K562 (cell line): ENCODE data around the gene LRGUK. TPM values are rescaled to one million over a fixed set of nuclear protein-coding genes. Genes with fewer than 3 reads are reported as not detected.

ENCODE experiments used
- ATAC-seq: fragments of 200-7000 bp; cut with Tn5 transposase; 3 replicates; pipeline ENCODE4 v1.9.1; 2020; ENCODE audit warnings: moderate library complexity
- BruUV-seq: library from RNA; stranded (reverse); fragments of 400-500 nt; replicated peaks from 2 replicates; lab custom pipeline; 2021; lab: Mats Ljungman, UMichigan
- CTCF ChIA-PET: fragments of 300-600 bp; formaldehyde crosslinking; extraction: SDS; loops from one replicate; lab custom pipeline; 2021; ENCODE audit warnings: low intra/inter-chr PET ratio; lab: Yijun Ruan, JAX
- POLR2A ChIA-PET: fragments of 300-600, 350-650 bp; sonication (Branson Sonifier 250); formaldehyde crosslinking; extraction: SDS; loops from one replicate; lab custom pipeline; 2021; ENCODE audit warnings: antibody characterized with exemption, inconsistent platforms; lab: Yijun Ruan, JAX
- DNase-seq, 4 experiments: peaks; one replicate each; pipeline versions ENCODE4 v3.0.0 to v3.0.0-alpha.2; 2011 to 2018; ENCODE audit warnings: low spot score in 3 of 4, mixed read lengths in 3 of 4; ENCODE audit errors: extremely low read depth in 1 of 4
- FAIRE-seq: peaks from 2 replicates; lab custom pipeline; 2011; peaks lifted over from hg19 to GRCh38; lab: Jason Lieb, UNC
- H2AFZ ChIP-seq: 2 replicates; pipeline ENCODE4 v1.6.0; 2011; ENCODE audit warnings: low read depth, low read length, control low read depth, inconsistent platforms
- H3K27ac ChIP-seq: fragments of 200-600 bp; 3 replicates; pipeline ENCODE4 v1.8.0; 2011; ENCODE audit warnings: low read depth, mild to moderate bottlenecking, control low read depth, inconsistent platforms, low read length, moderate library complexity, mixed read lengths; ENCODE audit errors: extremely low read depth
- H3K27me3 ChIP-seq, 2 experiments: fragments of 300-600 bp in 1 of 2; 2 replicates in 1 of 2; 3 replicates in 1 of 2; pipeline versions ENCODE4 v1.6.0 to v1.8.0; 2011; ENCODE audit warnings: inconsistent platforms in 2 of 2, low read length in 2 of 2, mild to moderate bottlenecking in 1 of 2, mixed read lengths in 1 of 2, moderate library complexity in 1 of 2; ENCODE audit not compliant: control insufficient read depth in 2 of 2, insufficient read depth in 2 of 2
- H3K36me3 ChIP-seq: fragments of 300-600 bp; 3 replicates; pipeline ENCODE4 v1.8.0; 2011; ENCODE audit warnings: mild to moderate bottlenecking, low read length, inconsistent platforms; ENCODE audit not compliant: control insufficient read depth, insufficient read depth
- H3K4me1 ChIP-seq, 2 experiments: fragments of 200-600 bp in 1 of 2; replicated peaks in 1 of 2; 2 replicates in 1 of 2; 3 replicates in 1 of 2; pipeline versions ENCODE4 v1.5.1 to v1.8.0; 2011; ENCODE audit warnings: inconsistent platforms in 2 of 2, low read length in 2 of 2, mild to moderate bottlenecking in 1 of 2, mixed read lengths in 1 of 2, moderate library complexity in 1 of 2; ENCODE audit not compliant: control insufficient read depth in 2 of 2, insufficient read depth in 2 of 2
- H3K4me2 ChIP-seq: 2 replicates; pipeline ENCODE4 v1.6.1; 2011; ENCODE audit warnings: low read length, control low read depth, inconsistent platforms, mixed read lengths; ENCODE audit not compliant: insufficient read depth
- H3K4me3 ChIP-seq: fragments of 200-600 bp; sonication (generic), shearing (Covaris generic); 2 replicates; pipeline ENCODE4 v1.5.1; 2016; ENCODE audit warnings: control low read depth, inconsistent platforms
- H3K79me2 ChIP-seq: fragments of 200-600 bp; 3 replicates; pipeline ENCODE4 v1.8.0; 2011; ENCODE audit warnings: low read length, inconsistent platforms; ENCODE audit not compliant: control insufficient read depth, insufficient read depth
- H3K9ac ChIP-seq, 2 experiments: 2 replicates each; pipeline versions ENCODE4 v1.6.0 to v1.6.1; 2011; ENCODE audit warnings: low read depth in 2 of 2, low read length in 2 of 2, control low read depth in 1 of 2, inconsistent platforms in 1 of 2, mild to moderate bottlenecking in 1 of 2, mixed read lengths in 1 of 2; ENCODE audit not compliant: insufficient read depth in 1 of 2
- H3K9me1 ChIP-seq: one replicate; pipeline ENCODE4 v1.6.0; 2011; ENCODE audit warnings: inconsistent platforms, mild to moderate bottlenecking, low read length, moderate library complexity; ENCODE audit not compliant: control insufficient read depth, insufficient read depth
- H3K9me3 ChIP-seq: replicated peaks from 2 replicates; pipeline ENCODE4 v1.5.1; 2011; ENCODE audit warnings: low read depth, low read length, inconsistent platforms; ENCODE audit not compliant: control insufficient read depth, insufficient read depth
- H4K20me1 ChIP-seq: replicated peaks from 2 replicates; pipeline ENCODE4 v1.6.1; 2011; ENCODE audit warnings: low read length, inconsistent platforms, mixed read lengths; ENCODE audit not compliant: control insufficient read depth, insufficient read depth
- DEAF1 ChIP-seq: fragments of 450-650 bp; formaldehyde crosslinking; IDR thresholded peaks from 2 replicates; pipeline ENCODE4 v1.4.0; 2020; ENCODE audit warnings: mild to moderate bottlenecking, moderate library complexity
- ELF1 ChIP-seq: fragments of 200-800 bp; sonication (Bioruptor generic); IDR thresholded peaks from 2 replicates; pipeline ENCODE4 v1.6.1; 2016; ENCODE audit warnings: missing genetic modification characterization, missing compliant biosample characterization
- LARP7 ChIP-seq: fragments of 450-650 bp; IDR thresholded peaks from 2 replicates; pipeline ENCODE4 v1.6.1; 2016
- MEF2A ChIP-seq: IDR thresholded peaks from 2 replicates; pipeline ENCODE4 v1.6.1; 2011; ENCODE audit warnings: low read depth, mild to moderate bottlenecking, low read length, moderate library complexity; ENCODE audit not compliant: control insufficient read depth
- NR2F6 ChIP-seq: fragments of 450-650 bp; formaldehyde crosslinking; IDR thresholded peaks from 2 replicates; pipeline ENCODE4 v1.4.0; 2020; ENCODE audit warnings: mild to moderate bottlenecking
- RHOXF2B ChIP-seq: fragments of 250-450 bp; sonication (Bioruptor Pico); conservative IDR thresholded peaks from 2 replicates; pipeline ENCODE4 v1.5.1; 2021
- ZNF184 ChIP-seq: sonication (generic); formaldehyde crosslinking; IDR thresholded peaks from 2 replicates; pipeline ENCODE4 v1.5.0; 2020; ENCODE audit warnings: missing genetic modification reagents
- WGBS: fragments of 100-300 bp; shearing (Covaris generic); methylation state at CpG from one replicate; pipeline ENCODE4 v1.1.6; 2016; ENCODE audit warnings: low coverage, mixed read lengths; ENCODE audit not compliant: insufficient coverage; ENCODE audit errors: missing lambda C conversion rate; 5-methylcytosine and 5-hydroxymethylcytosine counted together
- in situ Hi-C: fragments of 300-500 bp; cut with MboI; formaldehyde crosslinking; loops from 4 replicates; pipeline ENCODE4 v1.15.0; 2018; ENCODE audit warnings: inconsistent platforms, mixed read lengths
- intact Hi-C: fragments of 100-400 bp; cut with micrococcal nuclease; formaldehyde crosslinking; loops from 2 replicates; pipeline ENCODE4 v1.14.2; 2022
- polyA plus RNA-seq, 8 experiments: library from polyadenylated mRNA; depleted of rRNA in 4 of 8; stranded (reverse) in 5 of 8; unstranded in 3 of 8; fragments of >200 nt; fragmentation: Nextera tagmentation in 2 of 8; fragmentation: Illumina TruSeq in 1 of 8; extraction: Ambion mirVana in 2 of 8; extraction: Trizol in 1 of 8; gene quantifications; 2 replicates each; pipeline versions ENCODE4 v1.2.1 to v1.2.3, GENCODE V29; 2011 to 2014; ENCODE audit warnings: inconsistent platforms in 1 of 8, missing spikeins in 1 of 8
- total RNA-seq, 7 experiments: library from RNA; depleted of rRNA in 6 of 7; stranded (reverse); fragments of >200 nt in 6 of 7; fragmentation: Illumina TruSeq in 2 of 7; extraction: Trizol in 2 of 7; gene quantifications; 2 replicates each; pipeline versions ENCODE4 v1.2.1 to v1.2.3, GENCODE V29; 2011 to 2021; ENCODE audit warnings: low replicate concordance in 1 of 7

Gene LRGUK
- total and polyA plus RNA-seq, 9 of the 15 experiments (the other 6 are each of a cell fraction or from before 2014, with no cell fraction given), result 0.04 to 0.33 (median 0.18) TPM

GRCh38 chr7:134105841-134106240, 21.3 kb upstream of the LRGUK start:
- 31% methylated on average over 5 of the region's 5 CpGs for WGBS

More at GRCh38 chr7:134105841-134106240, 21.3 kb upstream of the LRGUK start:
- Histone ChIP-seq H2AFZ (no peak overlapping the region), H3K4me1 (no peaks in the 10 kb centered on the region), H3K9me3 (no peaks in the 10 kb centered on the region), H3K27me3 (peaks cover 2 to 4% of the 10 kb centered on the region in 2 experiments; a peak in 1 of 5 replicates), H3K9ac (no peak overlapping the region), H3K36me3 (no peaks in the 10 kb centered on the region), H4K20me1 (no peaks in the 10 kb centered on the region), H3K27ac (no peak overlapping the region), H3K79me2 (no peaks in the 10 kb centered on the region), H3K9me1 (no peaks in the 10 kb centered on the region), H3K4me3 (no peak overlapping the region), H3K4me2 (no peak overlapping the region)
- intact Hi-C loops (no loop called here), in situ Hi-C loops (no loop called here)
- DNase-seq (no peak), ATAC-seq (no peak), FAIRE-seq (no peak)
- POLR2A ChIA-PET, result interaction anchor here (0.9 kb wide), 1 partner anchor 12 kb away, joined by 3 read pairs; no protein-coding TSS in a partner anchor
- no TSS peak for BruUV-seq
- CTCF ChIA-PET, result no interaction called here
- TF ChIP-seq ELF1 (no peak), NR2F6 (CRISPR knock-in tag) (no peak), LARP7 (no peak), RHOXF2B (CRISPR knock-in tag) (no peak), ZNF184 (CRISPR knock-in tag) (no peak), MEF2A (no peak), DEAF1 (CRISPR knock-in tag) (no peak)
- TF ChIP-seq, all 486 proteins: peak for 0
